ENCODE results near the gene AP1S1. TPM values are rescaled to one million over a fixed set of nuclear protein-coding genes. Genes with fewer than 3 reads are reported as not detected.

The AP1S1 gene
- total and polyA plus RNA-seq, 4 donors, result 42.7 to 74.7 (median 60.9) TPM

DNA sequence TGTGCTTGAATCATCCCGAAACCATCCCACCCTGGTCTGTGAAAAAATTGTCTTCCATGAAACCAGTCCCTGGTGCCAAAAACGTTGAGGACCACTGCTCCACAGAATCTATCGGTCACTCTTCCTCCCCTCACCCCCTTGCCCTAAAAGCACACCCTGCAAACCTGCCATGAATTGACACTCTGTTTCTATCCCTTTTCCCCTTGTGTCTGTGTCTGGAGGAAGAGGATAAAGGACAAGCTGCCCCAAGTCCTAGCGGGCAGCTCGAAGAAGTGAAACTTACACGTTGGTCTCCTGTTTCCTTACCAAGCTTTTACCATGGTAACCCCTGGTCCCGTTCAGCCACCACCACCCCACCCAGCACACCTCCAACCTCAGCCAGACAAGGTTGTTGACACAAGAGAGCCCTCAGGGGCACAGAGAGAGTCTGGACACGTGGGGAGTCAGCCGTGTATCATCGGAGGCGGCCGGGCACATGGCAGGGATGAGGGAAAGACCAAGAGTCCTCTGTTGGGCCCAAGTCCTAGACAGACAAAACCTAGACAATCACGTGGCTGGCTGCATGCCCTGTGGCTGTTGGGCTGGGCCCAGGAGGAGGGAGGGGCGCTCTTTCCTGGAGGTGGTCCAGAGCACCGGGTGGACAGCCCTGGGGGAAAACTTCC is 28.2 kb upstream of the AP1S1 start:
- no peaks in the 10 kb centered on the region for H3K9me3 ChIP-seq (ENCODE audit: control insufficient read depth in 4 of 4, insufficient read depth in 3 of 4, low read length in 3 of 4)
- no peak overlapping the region for H3K4me3 ChIP-seq
- H3K9ac ChIP-seq (ENCODE audit: insufficient read depth in 1 of 2, low read length in 2 of 2), result no peak overlapping the region
- no peak for ATAC-seq (ENCODE audit: insufficient read depth, low FRiP score)
- no peak for TF ChIP-seq CTCF (IDR thresholded peaks at IDR 0.05; ENCODE audit: control extremely low read depth, extremely low read depth)
- peak overlapping the region; percentile 72 to 79 for H3K27ac ChIP-seq (ENCODE audit: low read depth in 1 of 2, low read length in 1 of 2)
- no peaks in the 10 kb centered on the region for H3K27me3 ChIP-seq (ENCODE audit: control insufficient read depth in 3 of 3, insufficient read depth in 3 of 3, low read length in 2 of 3)
- WGBS, 2 donors, result 27 to 40% methylated on average over 15 of the region's 15 CpGs
- H3K4me1 ChIP-seq (ENCODE audit: control insufficient read depth in 5 of 5, insufficient read depth in 5 of 5, low read length in 5 of 5), result peaks cover 9 to 34% (median 20%) of the 10 kb centered on the region in 5 donors
- DNase-seq, result peak; percentile 61 to 63 (median 62)
- peaks cover 0 to 3% (median 0%) of the 10 kb centered on the region in 4 donors for H3K36me3 ChIP-seq (ENCODE audit: control insufficient read depth in 4 of 4, insufficient read depth in 4 of 4, low read length in 4 of 4)

DNA sequence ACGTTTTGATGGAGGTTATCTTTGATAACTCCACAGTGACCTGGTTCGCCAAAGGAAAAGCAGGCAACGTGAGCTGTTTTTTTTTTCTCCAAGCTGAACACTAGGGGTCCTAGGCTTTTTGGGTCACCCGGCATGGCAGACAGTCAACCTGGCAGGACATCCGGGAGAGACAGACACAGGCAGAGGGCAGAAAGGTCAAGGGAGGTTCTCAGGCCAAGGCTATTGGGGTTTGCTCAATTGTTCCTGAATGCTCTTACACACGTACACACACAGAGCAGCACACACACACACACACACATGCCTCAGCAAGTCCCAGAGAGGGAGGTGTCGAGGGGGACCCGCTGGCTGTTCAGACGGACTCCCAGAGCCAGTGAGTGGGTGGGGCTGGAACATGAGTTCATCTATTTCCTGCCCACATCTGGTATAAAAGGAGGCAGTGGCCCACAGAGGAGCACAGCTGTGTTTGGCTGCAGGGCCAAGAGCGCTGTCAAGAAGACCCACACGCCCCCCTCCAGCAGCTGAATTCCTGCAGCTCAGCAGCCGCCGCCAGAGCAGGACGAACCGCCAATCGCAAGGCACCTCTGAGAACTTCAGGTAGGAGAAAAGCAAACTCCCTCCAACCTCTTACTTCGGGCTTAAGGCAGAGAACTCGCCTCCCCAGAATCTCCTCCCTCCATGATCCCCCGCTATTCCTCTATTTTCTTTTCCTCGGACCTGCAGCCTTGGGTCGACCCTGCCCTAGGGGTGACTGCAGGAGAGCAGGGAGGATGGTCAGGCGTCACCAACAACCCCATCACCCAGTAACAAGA is 27.4 kb upstream of the AP1S1 start, which contains the start of gene SERPINE1:
Gene SERPINE1 (plus strand): TSS at position 454 of the 809 bp plus-strand sequence. CDS start 1,290 bp downstream, outside the sequence.
- Histone ChIP-seq H3K9me3 (ENCODE audit: control insufficient read depth in 4 of 4, insufficient read depth in 3 of 4, low read length in 3 of 4) (no peaks in the 10 kb centered on the region), H3K27me3 (ENCODE audit: control insufficient read depth in 3 of 3, insufficient read depth in 3 of 3, low read length in 2 of 3) (no peaks in the 10 kb centered on the region), H3K27ac (ENCODE audit: low read depth in 1 of 2, low read length in 1 of 2) (peak within 1 kb of the TSS; percentile 72 to 79), H3K9ac (ENCODE audit: insufficient read depth in 1 of 2, low read length in 2 of 2) (peak within 1 kb of the TSS in 1 of 2 donors; percentile 38), H3K4me1 (ENCODE audit: control insufficient read depth in 5 of 5, insufficient read depth in 5 of 5, low read length in 5 of 5) (peaks cover 9 to 31% (median 20%) of the 10 kb centered on the region in 5 donors), H3K4me3 (peak within 1 kb of the TSS; percentile 50), H3K36me3 (ENCODE audit: control insufficient read depth in 4 of 4, insufficient read depth in 4 of 4, low read length in 4 of 4) (peaks cover 0 to 3% (median 1%) of the 10 kb centered on the region in 4 donors)
- WGBS, 2 donors, result 4 to 5% methylated on average over 22 of the region's 22 CpGs
- TF ChIP-seq CTCF (IDR thresholded peaks at IDR 0.05; ENCODE audit: control extremely low read depth, extremely low read depth), result no peak
- peak; percentile 85 for ATAC-seq (ENCODE audit: insufficient read depth, low FRiP score)
- peak; percentile 95 to 97 (median 96) for DNase-seq

- TF ChIP-seq CTCF (IDR thresholded peaks at IDR 0.05; ENCODE audit: control extremely low read depth, extremely low read depth), result no peak
- Histone ChIP-seq H3K36me3 (ENCODE audit: control insufficient read depth in 4 of 4, insufficient read depth in 4 of 4, low read length in 4 of 4) (peaks cover 0 to 3% (median 2%) of the 10 kb centered on the region in 4 donors), H3K27ac (ENCODE audit: low read depth in 1 of 2, low read length in 1 of 2) (peak overlapping the region; percentile 55 to 67), H3K9me3 (ENCODE audit: control insufficient read depth in 4 of 4, insufficient read depth in 3 of 4, low read length in 3 of 4) (no peaks in the 10 kb centered on the region), H3K27me3 (ENCODE audit: control insufficient read depth in 3 of 3, insufficient read depth in 3 of 3, low read length in 2 of 3) (no peaks in the 10 kb centered on the region), H3K4me1 (ENCODE audit: control insufficient read depth in 5 of 5, insufficient read depth in 5 of 5, low read length in 5 of 5) (peaks cover 9 to 28% (median 16%) of the 10 kb centered on the region in 5 donors), H3K4me3 (peak overlapping the region; percentile 50), H3K9ac (ENCODE audit: insufficient read depth in 1 of 2, low read length in 2 of 2) (peak overlapping the region in 1 of 2 donors; percentile 34)
- DNase-seq (no peak), ATAC-seq (ENCODE audit: insufficient read depth, low FRiP score) (no peak)
- 74 to 77% methylated on average over 3 of the region's 3 CpGs for WGBS, 2 donors
Measured at GRCh38 chr7:101127460-101128039, 26.7 kb upstream of the AP1S1 start.

All from lung (tissue), 12 donors.